NOMO-1 treated with DMSO at 0.1 percent for 48 hours (cell line): ENCODE measurements around the gene ZCCHC9.
"Not testable (repeated sequence)": the region's sequence is repeated elsewhere in the genome, so short reads cannot be mapped to it uniquely, and the experiment has no call there.

ENCODE experiments used
- DNase-seq: peaks from one replicate; lab custom pipeline; 2025; ENCODE audit not compliant: unreplicated experiment; lab: John Stamatoyannopoulos, UW

Gene ZCCHC9, protein sequence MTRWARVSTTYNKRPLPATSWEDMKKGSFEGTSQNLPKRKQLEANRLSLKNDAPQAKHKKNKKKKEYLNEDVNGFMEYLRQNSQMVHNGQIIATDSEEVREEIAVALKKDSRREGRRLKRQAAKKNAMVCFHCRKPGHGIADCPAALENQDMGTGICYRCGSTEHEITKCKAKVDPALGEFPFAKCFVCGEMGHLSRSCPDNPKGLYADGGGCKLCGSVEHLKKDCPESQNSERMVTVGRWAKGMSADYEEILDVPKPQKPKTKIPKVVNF

GRCh38 chr5:81301271-81302015, at the start of gene ZCCHC9:
Gene ZCCHC9, plus strand, starts transcription at chr5:81301587. Its CDS starts 3,171 bp downstream, at chr5:81304758.
- DNase-seq: peak; percentile 96

- no peak for DNase-seq
Measured at GRCh38 chr5:81251922-81252321, 49.5 kb upstream of the ZCCHC9 start.

DNA sequence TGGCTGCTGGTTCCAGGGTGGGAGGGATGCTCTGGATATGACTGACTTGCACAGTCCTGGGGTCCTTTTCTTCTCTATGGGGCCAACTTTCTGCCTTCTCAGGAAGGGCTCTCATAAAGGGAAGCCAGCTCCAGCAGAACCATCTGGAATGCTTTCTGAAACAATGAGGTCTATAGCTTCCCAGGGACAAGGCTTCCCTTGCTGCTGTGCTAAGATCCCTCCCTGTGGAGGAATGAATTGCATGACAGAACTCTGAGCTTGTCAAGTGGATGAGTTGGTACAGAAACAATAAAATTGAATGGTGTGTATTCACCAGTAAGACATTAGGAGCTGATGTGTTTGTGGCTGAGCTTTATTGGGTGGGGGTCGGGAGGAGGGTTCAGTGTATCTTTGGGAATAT, 48.5 kb upstream of the ZCCHC9 start:
- DNase-seq: no peak

- no peak for DNase-seq
Measured at GRCh38 chr5:81253875-81254274, 47.5 kb upstream of the ZCCHC9 start.

DNA sequence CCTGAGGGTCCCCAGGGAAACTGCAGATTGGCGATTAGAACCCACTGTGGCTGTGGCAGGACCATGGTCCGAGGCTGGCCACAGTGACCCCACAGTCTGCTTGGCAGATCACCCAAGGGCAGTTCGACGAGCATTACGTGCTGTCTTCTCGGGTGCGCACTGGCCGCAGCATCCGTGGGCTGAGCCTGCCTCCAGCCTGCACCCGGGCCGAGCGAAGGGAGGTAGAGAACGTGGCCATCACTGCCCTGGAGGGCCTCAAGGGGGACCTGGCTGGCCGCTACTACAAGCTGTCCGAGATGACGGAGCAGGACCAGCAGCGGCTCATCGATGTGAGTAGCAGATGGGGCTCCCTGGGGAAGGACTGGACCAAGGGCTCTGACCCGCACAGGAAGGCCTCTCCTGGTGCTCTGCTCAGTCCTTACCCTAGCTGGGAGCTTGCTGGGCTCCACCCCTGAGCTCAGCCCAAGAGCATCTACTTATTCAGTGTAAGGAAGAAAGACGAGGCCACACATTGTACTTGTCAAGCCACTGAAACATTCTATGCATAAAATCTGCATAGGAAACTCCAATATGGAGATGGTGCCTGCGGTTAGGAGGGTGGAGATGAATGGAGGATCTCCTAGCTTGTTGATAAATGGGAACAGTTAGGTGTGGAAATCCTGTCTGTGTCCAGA, 46.4 kb upstream of the ZCCHC9 start:
- no peak for DNase-seq

DNA sequence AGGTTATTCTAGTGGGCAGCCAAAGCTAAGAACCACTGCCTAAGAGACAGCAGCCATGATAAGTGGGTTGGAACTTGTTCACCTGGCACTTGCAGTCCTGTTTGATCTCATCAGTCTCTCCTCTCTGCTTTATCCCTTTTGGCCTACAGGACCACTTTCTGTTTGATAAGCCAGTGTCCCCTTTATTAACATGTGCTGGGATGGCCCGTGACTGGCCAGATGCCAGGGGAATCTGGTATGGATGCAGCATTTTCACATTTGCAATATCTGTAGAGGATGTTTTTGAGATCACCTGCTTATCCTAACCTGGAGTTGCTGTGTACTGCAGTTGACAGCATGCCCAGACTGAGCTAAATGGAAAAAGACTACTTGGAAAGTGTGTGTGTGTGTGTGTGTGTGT, 44.6 kb upstream of the ZCCHC9 start:
- no peak for DNase-seq

- not testable (repeated sequence) for DNase-seq
Measured at GRCh38 chr5:81262796-81263195, 38.6 kb upstream of the ZCCHC9 start.

- DNase-seq: no peak
Measured at GRCh38 chr5:81265101-81265500, 36.3 kb upstream of the ZCCHC9 start.

GRCh38 chr5:81268521-81269196, 32.7 kb upstream of the ZCCHC9 start:
- DNase-seq: no peak

GRCh38 chr5:81269751-81270393, 31.5 kb upstream of the ZCCHC9 start:
- DNase-seq: no peak

DNA sequence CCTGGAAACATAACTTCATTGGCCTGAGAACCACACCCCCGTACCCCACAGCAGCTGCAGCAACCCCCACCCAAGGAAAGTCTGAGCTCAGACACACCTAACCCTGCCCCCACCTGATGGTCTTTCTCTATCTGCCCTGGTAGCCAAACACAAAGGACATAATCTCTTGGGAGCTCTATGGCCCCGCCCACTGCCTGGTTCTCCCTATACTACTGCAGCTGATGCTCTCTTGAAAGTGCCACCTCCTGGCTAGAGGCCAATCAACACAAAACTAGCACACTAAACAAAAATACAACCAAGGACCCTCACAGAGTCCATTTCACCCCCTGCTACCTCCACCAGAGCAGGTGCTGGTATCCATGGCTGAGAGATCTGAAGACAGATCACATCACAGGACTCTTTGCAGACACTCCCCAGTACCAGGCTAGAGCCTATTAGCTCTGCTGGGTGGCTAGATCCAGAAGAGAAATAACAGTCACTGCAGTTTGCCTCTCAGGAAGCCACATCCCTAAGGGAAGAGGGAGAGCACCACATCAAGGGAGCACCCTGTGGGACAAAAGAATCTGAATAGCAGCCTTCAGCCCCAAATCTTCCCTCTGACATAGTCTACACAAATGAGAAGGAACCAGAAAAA, 30.9 kb upstream of the ZCCHC9 start:
- DNase-seq: not testable (repeated sequence)

GRCh38 chr5:81283976-81284375, 17.4 kb upstream of the ZCCHC9 start:
- no peak for DNase-seq

GRCh38 chr5:81286059-81286617, 15.2 kb upstream of the ZCCHC9 start:
- no peak for DNase-seq

- DNase-seq: no peak
Measured at GRCh38 chr5:81288021-81288433, 13.4 kb upstream of the ZCCHC9 start.

DNA sequence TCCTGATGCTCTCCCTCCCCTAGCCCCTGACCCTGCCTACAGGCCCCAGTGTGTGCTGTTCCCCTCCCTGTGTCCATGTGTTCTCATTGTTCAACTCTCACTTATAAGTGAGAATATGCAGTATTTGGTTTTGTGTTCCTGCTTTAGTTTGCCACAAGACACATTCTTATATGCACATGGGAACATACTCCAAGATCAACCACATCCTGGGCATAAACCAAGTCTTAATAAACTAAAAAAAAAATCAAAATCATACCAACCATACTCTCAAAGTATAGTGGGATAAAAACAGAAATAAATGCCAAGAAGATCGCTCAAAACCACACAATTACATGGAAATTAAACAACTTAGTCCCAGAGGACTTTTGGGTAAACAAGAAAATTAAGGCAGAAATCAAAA, 11.2 kb upstream of the ZCCHC9 start:
- no peak for DNase-seq

- DNase-seq: no peak
Measured at GRCh38 chr5:81292130-81292529, 9.3 kb upstream of the ZCCHC9 start.

- DNase-seq: not testable (repeated sequence)
Measured at GRCh38 chr5:81294021-81294420, 7.4 kb upstream of the ZCCHC9 start.

DNA sequence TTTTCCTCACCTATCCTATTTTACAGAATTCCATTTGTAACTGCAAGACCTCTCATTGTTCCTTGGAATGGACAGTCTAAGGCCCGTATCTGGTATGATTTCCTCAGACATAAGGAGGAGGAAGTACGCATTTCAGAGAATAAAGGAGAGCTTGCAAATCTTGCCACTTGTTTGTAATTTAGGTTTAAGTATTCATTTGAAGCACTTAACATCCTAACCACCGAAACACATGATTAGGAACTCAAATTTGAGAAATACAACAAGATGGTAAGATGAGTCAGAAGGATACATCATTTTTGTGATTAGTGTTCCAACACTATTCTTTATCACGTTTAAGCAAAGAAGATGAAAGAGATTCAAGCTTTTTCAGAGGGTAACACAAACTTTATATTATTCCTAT, 3.9 kb upstream of the ZCCHC9 start:
- DNase-seq: no peak

DNA sequence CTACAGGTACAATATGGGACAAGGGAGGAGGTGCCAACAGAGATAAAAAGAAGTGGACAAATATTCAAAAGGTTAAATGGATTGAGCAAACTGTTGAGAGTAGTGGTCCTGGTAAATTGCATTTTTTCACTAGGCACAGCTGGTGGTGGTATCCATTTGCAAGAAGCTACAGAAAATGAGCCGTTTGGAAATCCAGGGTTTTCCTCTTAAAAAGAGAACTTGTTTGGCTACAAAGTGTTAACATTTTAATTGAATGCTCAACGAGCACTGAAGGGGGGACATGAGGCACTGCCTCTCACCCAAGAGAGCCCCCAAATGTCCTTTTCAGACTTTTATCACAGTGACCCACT, 491 bp upstream of the ZCCHC9 start:
- no peak for DNase-seq

GRCh38 chr5:81302596-81302995, 1.2 kb downstream of the ZCCHC9 start:
- no peak for DNase-seq
